ENCODE results near the gene SCG3. TPM values are rescaled to one million over a fixed set of nuclear protein-coding genes. Genes with fewer than 3 reads are reported as not detected.

SCG3 gene
- total and polyA plus RNA-seq, 2 of the 13 experiments (the other 11 are each of a cell fraction or from before 2014, with no cell fraction given): not detected

GRCh38 chr15:51681303-51681963 lies at the start of gene SCG3 (continued):
- TF ChIP-seq ZNF703 (CRISPR knock-in tag; IDR thresholded peaks at IDR 0.05; ENCODE audit: borderline replicate concordance) (no peak), TGIF2 (CRISPR knock-in tag; IDR thresholded peaks at IDR 0.05) (peak; percentile 83; the same call in 1 of the 2 replicates), DNMT3B (CRISPR knock-in tag; conservative IDR thresholded peaks at IDR 0.05) (no peak), ZNF574 (CRISPR knock-in tag; IDR thresholded peaks at IDR 0.05) (peak; percentile 62), ZNF431 (CRISPR knock-in tag; IDR thresholded peaks at IDR 0.05; ENCODE audit: borderline replicate concordance, low read depth) (0 out of 2 replicates have a peak, but pooled peaks have one; percentile 44), SP4 (CRISPR knock-in tag; IDR thresholded peaks at IDR 0.05) (0 out of 2 replicates have a peak, but pooled peaks have one; percentile 25), RARA (CRISPR knock-in tag; IDR thresholded peaks at IDR 0.05) (peak; percentile 51; the same call in 1 of the 2 replicates), ZNF724P (CRISPR knock-in tag; IDR thresholded peaks at IDR 0.05; ENCODE audit: borderline replicate concordance) (no peak), ELF1 (CRISPR knock-in tag; IDR thresholded peaks at IDR 0.05) (no peak), HOXA9 (CRISPR knock-in tag; IDR thresholded peaks at IDR 0.05; ENCODE audit: borderline replicate concordance) (peak; percentile 51; the same call in 1 of the 2 replicates), FOXA1 (IDR thresholded peaks at IDR 0.05) (no peak), FOXA1 (CRISPR knock-in tag; IDR thresholded peaks at IDR 0.05) (no peak), ZNF275 (CRISPR knock-in tag; IDR thresholded peaks at IDR 0.05; ENCODE audit: borderline replicate concordance) (no peak), TEF (CRISPR knock-in tag; IDR thresholded peaks at IDR 0.05) (peak; percentile 64; the same call in 1 of the 2 replicates), SIX4 (CRISPR knock-in tag; IDR thresholded peaks at IDR 0.05) (peak; percentile 65; the same call in 1 of the 2 replicates), CBX1 (IDR thresholded peaks at IDR 0.05; ENCODE audit: low read depth) (no peak), TFDP2 (CRISPR knock-in tag; IDR thresholded peaks at IDR 0.05) (0 out of 2 replicates have a peak, but pooled peaks have one; percentile 37), ZNF784 (CRISPR knock-in tag; IDR thresholded peaks at IDR 0.05; ENCODE audit: borderline replicate concordance) (no peak), CREB3 (CRISPR knock-in tag; IDR thresholded peaks at IDR 0.05) (peak; percentile 84; the same call in 1 of the 2 replicates), ZBTB2 (CRISPR knock-in tag; IDR thresholded peaks at IDR 0.05; ENCODE audit: low read depth) (0 out of 2 replicates have a peak, but pooled peaks have one; percentile 29)
